GM21390 (cell line): ENCODE data around the gene C3orf85.
"Not testable (repeated sequence)": the region's sequence is repeated elsewhere in the genome, so short reads cannot be mapped to it uniquely, and the experiment has no call there.

ENCODE experiments used
- ATAC-seq: cut with Tn5 transposase; IDR thresholded peaks from one replicate; pipeline ENCODE4 v1.9.1; 2021; ENCODE audit not compliant: unreplicated experiment

C3orf85 gene

GRCh38 chr3:109136523-109136922 lies at the start of gene C3orf85:
TSS of gene C3orf85 (plus strand) at chr3:109136719. CDS start at chr3:109136848, 129 bp downstream.
- ATAC-seq = no peak

GRCh38 chr3:109089265-109089664 lies 47.3 kb upstream of the C3orf85 start:
- no peak for ATAC-seq

GRCh38 chr3:109091846-109092245 lies 44.7 kb upstream of the C3orf85 start:
- no peak for ATAC-seq

- no peak for ATAC-seq
These were observed 43.0 kb upstream of the C3orf85 start for GRCh38 chr3:109093561-109093960.

- ATAC-seq = no peak
These were observed 41.4 kb upstream of the C3orf85 start for GRCh38 chr3:109095166-109095565.

- no peak for ATAC-seq
These were observed 38.4 kb upstream of the C3orf85 start for GRCh38 chr3:109098079-109098644.

GRCh38 chr3:109109574-109109973 lies 26.9 kb upstream of the C3orf85 start:
- ATAC-seq = no peak

- no peak for ATAC-seq
These were observed 23.4 kb upstream of the C3orf85 start for GRCh38 chr3:109112946-109113760.

- ATAC-seq = no peak
These were observed 21.8 kb upstream of the C3orf85 start for GRCh38 chr3:109114746-109115145.

GRCh38 chr3:109115451-109115850 lies 21.1 kb upstream of the C3orf85 start:
- no peak for ATAC-seq

GRCh38 chr3:109116031-109116430 lies 20.5 kb upstream of the C3orf85 start:
- ATAC-seq = no peak

- no peak for ATAC-seq
These were observed 18.6 kb upstream of the C3orf85 start, which contains the start of gene MORC1 for GRCh38 chr3:109117939-109118338. TSS of gene MORC1 (minus strand) at chr3:109118134. CDS start at chr3:109118059, 75 bp downstream.

GRCh38 chr3:109118584-109118983 lies 17.9 kb upstream of the C3orf85 start:
- ATAC-seq = no peak

- ATAC-seq = no peak
These were observed 13.8 kb upstream of the C3orf85 start for GRCh38 chr3:109122690-109123089.

GRCh38 chr3:109125902-109126301 lies 10.6 kb upstream of the C3orf85 start:
- no peak for ATAC-seq

- ATAC-seq = no peak
These were observed 9.0 kb upstream of the C3orf85 start for GRCh38 chr3:109127553-109127952.

GRCh38 chr3:109131276-109131675 lies 5.2 kb upstream of the C3orf85 start:
- ATAC-seq = no peak

- no peak for ATAC-seq
These were observed 3.6 kb upstream of the C3orf85 start for GRCh38 chr3:109132801-109133473.

GRCh38 chr3:109133474-109133816 lies 3.1 kb upstream of the C3orf85 start:
- ATAC-seq = not testable (repeated sequence)

- ATAC-seq = no peak
These were observed 1.2 kb downstream of the C3orf85 start for GRCh38 chr3:109137761-109138160.

- no peak for ATAC-seq
These were observed 3.8 kb downstream of the C3orf85 start for GRCh38 chr3:109140318-109140717.

- ATAC-seq = no peak
These were observed 7.1 kb downstream of the C3orf85 start for GRCh38 chr3:109143646-109144045.
